ENCODE data around the gene DIPK1B.
A peak's percentile ranks its signal among the peaks of the same experiment; 100 is the strongest.
"Not testable (repeated sequence)": the region's sequence is repeated elsewhere in the genome, so short reads cannot be mapped to it uniquely, and the experiment has no call there.

GRCh38 chr9:136760834-136761544, 48.6 kb downstream of the DIPK1B start:
- TF ChIP-seq CTCF (IDR thresholded peaks at IDR 0.05; ENCODE audit: extremely low read depth in 1 of 2, insufficient read depth in 1 of 2, low read depth in 1 of 2, low read length in 2 of 2), result peak; percentile 59 to 81
- not testable (repeated sequence) for TF ChIP-seq POLR2AphosphoS5 (IDR thresholded peaks at IDR 0.05; ENCODE audit: insufficient read depth, low read depth, low read length); POLR2A (IDR thresholded peaks at IDR 0.05; ENCODE audit: low read depth, low read length); EZH2 (IDR thresholded peaks at IDR 0.05; ENCODE audit: borderline replicate concordance, low read depth, low read length, severe bottlenecking); GATA2 (IDR thresholded peaks at IDR 0.05; ENCODE audit: insufficient read depth, insufficient read length, low read depth, low read length); MAX (IDR thresholded peaks at IDR 0.05; ENCODE audit: insufficient read depth, insufficient read length); JUN (IDR thresholded peaks at IDR 0.05; ENCODE audit: borderline replicate concordance, insufficient read depth, insufficient read length, low read depth); MYC (IDR thresholded peaks at IDR 0.05; ENCODE audit: low read depth, low read length)
